HepG2 (cell line): Measurements from ENCODE around the gene DNAJC9. TPM values are rescaled to one million over a fixed set of nuclear protein-coding genes. Genes with fewer than 3 reads are reported as not detected.

Source experiments
- ATAC-seq: fragments of 200-7000 bp; cut with Tn5 transposase; 3 replicates; pipeline ENCODE4 v1.9.1; 2020; ENCODE audit warnings: mild to moderate bottlenecking, moderate library complexity
- Bru-seq: library from RNA; stranded (reverse); fragments of 400-500 nt; gene quantifications from one replicate; lab custom pipeline; 2021; lab: Mats Ljungman, UMichigan
- BruChase-seq, 2 experiments: library from RNA; stranded (reverse); fragments of 400-500 nt; gene quantifications; one replicate each; lab custom pipeline; 2021; lab: Mats Ljungman, UMichigan
- BruUV-seq: library from RNA; stranded (reverse); fragments of 400-500 nt; replicated peaks from 2 replicates; lab custom pipeline; 2021; lab: Mats Ljungman, UMichigan
- CTCF ChIA-PET: fragments of 300-600 bp; formaldehyde crosslinking; extraction: SDS; loops from one replicate; lab custom pipeline; 2021; ENCODE audit warnings: low total read pairs, inconsistent platforms, low intra/inter-chr PET ratio; lab: Yijun Ruan, JAX
- POLR2A ChIA-PET: fragments of 350-600 bp; sonication (Branson Sonifier 250); formaldehyde crosslinking; loops from one replicate; lab custom pipeline; 2020; ENCODE audit warnings: antibody characterized with exemption, inconsistent platforms; lab: Yijun Ruan, JAX
- DNase-seq: peaks from one replicate; pipeline ENCODE4 v3.0.0-alpha.2; 2015; ENCODE audit warnings: low spot score
- FAIRE-seq: peaks from 3 replicates; lab custom pipeline; 2011; peaks lifted over from hg19 to GRCh38; lab: Jason Lieb, UNC
- H2AFZ ChIP-seq: one replicate; pipeline ENCODE4 v1.6.1; 2011; ENCODE audit warnings: low read length, inconsistent platforms
- H3K27ac ChIP-seq: fragments of 300-600 bp; 3 replicates; pipeline ENCODE4 v1.8.0; 2011; ENCODE audit warnings: mixed run types, mild to moderate bottlenecking, mixed read lengths, low read length, inconsistent platforms; ENCODE audit not compliant: insufficient read depth; ENCODE audit errors: extremely low read length
- H3K27me3 ChIP-seq, 2 experiments: fragments of 200-600 bp in 1 of 2; 2 replicates in 1 of 2; 3 replicates in 1 of 2; pipeline versions ENCODE4 v1.6.0 to v1.8.0; 2011; ENCODE audit warnings: low read length in 2 of 2, mild to moderate bottlenecking in 2 of 2, moderate library complexity in 2 of 2, inconsistent platforms in 1 of 2; ENCODE audit not compliant: insufficient read depth in 2 of 2, control insufficient read depth in 1 of 2
- H3K36me3 ChIP-seq, 2 experiments: fragments of 200-600 bp in 1 of 2; replicated peaks in 1 of 2; 2 replicates in 1 of 2; 3 replicates in 1 of 2; pipeline versions ENCODE4 v1.5.1 to v1.8.0; 2011; ENCODE audit warnings: low read length in 2 of 2, inconsistent platforms in 1 of 2; ENCODE audit not compliant: insufficient read depth in 2 of 2, control insufficient read depth in 1 of 2
- H3K4me1 ChIP-seq: 2 replicates; pipeline ENCODE4 v1.5.1; 2012; ENCODE audit warnings: low read length, inconsistent platforms; ENCODE audit not compliant: insufficient read depth
- H3K4me2 ChIP-seq: 2 replicates; pipeline ENCODE4 v1.6.0; 2011; ENCODE audit warnings: low read depth, low read length, inconsistent platforms
- H3K4me3 ChIP-seq, 3 experiments: fragments of 200-600 bp in 1 of 3; sonication (generic), shearing (Covaris generic) in 1 of 3; replicated peaks in 1 of 3; 2 replicates each; pipeline ENCODE4 v1.5.1; 2011 to 2016; ENCODE audit warnings: low read length in 3 of 3, inconsistent platforms in 2 of 3, low read depth in 2 of 3, mild to moderate bottlenecking in 2 of 3, control low read depth in 1 of 3, mixed read lengths in 1 of 3; ENCODE audit not compliant: insufficient read depth in 1 of 3
- H3K79me2 ChIP-seq: one replicate; pipeline ENCODE4 v1.6.1; 2011; ENCODE audit warnings: low read length, inconsistent platforms; ENCODE audit not compliant: insufficient read depth
- H3K9ac ChIP-seq: 2 replicates; pipeline ENCODE4 v1.6.0; 2011; ENCODE audit warnings: mild to moderate bottlenecking, low read depth, low read length, inconsistent platforms; ENCODE audit not compliant: insufficient read depth
- H3K9me3 ChIP-seq: 2 replicates; pipeline ENCODE4 v1.5.1; 2012; ENCODE audit warnings: mild to moderate bottlenecking, low read length
- H4K20me1 ChIP-seq: 2 replicates; pipeline ENCODE4 v1.6.0; 2011; ENCODE audit warnings: inconsistent platforms, mild to moderate bottlenecking, low read length, moderate library complexity; ENCODE audit not compliant: insufficient read depth
- JARID2 ChIP-seq: sonication (generic); formaldehyde crosslinking; IDR thresholded peaks from 2 replicates; pipeline ENCODE4 v1.8.1; 2023; ENCODE audit warnings: missing genetic modification reagents, inconsistent platforms; ENCODE audit not compliant: insufficient replicate concordance
- YEATS2 ChIP-seq: sonication (generic); formaldehyde crosslinking; IDR thresholded peaks from 2 replicates; pipeline ENCODE4 v1.4.0; 2020; ENCODE audit warnings: missing genetic modification reagents, borderline replicate concordance
- ZBTB38 ChIP-seq: sonication (generic); formaldehyde crosslinking; IDR thresholded peaks from 2 replicates; pipeline ENCODE4 v1.5.1; 2020; ENCODE audit warnings: mild to moderate bottlenecking, missing genetic modification reagents
- ZFP41 ChIP-seq: sonication (generic); formaldehyde crosslinking; IDR thresholded peaks from 2 replicates; pipeline ENCODE4 v1.4.0; 2020; ENCODE audit warnings: mild to moderate bottlenecking, missing genetic modification reagents, borderline replicate concordance
- ZFP82 ChIP-seq: sonication (generic); formaldehyde crosslinking; IDR thresholded peaks from 2 replicates; pipeline ENCODE4 v1.5.1; 2020; ENCODE audit warnings: mild to moderate bottlenecking, missing genetic modification reagents, borderline replicate concordance
- ZNF350 ChIP-seq: sonication (generic); formaldehyde crosslinking; IDR thresholded peaks from 2 replicates; pipeline ENCODE4 v1.4.0; 2020; ENCODE audit warnings: mild to moderate bottlenecking, low read depth, missing genetic modification reagents, borderline replicate concordance
- WGBS: methylation state at CpG from one replicate; pipeline ENCODE4 v1.1.6; 2017; ENCODE audit warnings: low lambda C conversion rate; 5-methylcytosine and 5-hydroxymethylcytosine counted together
- in situ Hi-C: cut with HindIII; loops from 2 replicates; pipeline ENCODE4 v1.10.0; 2017; ENCODE audit warnings: low pct_unique_long_range_greater_than_20kb; ENCODE audit not compliant: extremely low pct_ligation_motif_present
- intact Hi-C: fragments of 100-400 bp; cut with micrococcal nuclease; formaldehyde crosslinking; loops from one replicate; pipeline ENCODE4 v1.10.0; 2022; ENCODE audit not compliant: unreplicated experiment
- long read RNA-seq, 2 experiments: library from RNA in 1 of 2; library from polyadenylated mRNA in 1 of 2; stranded (forward) in 1 of 2; unstranded in 1 of 2; transcript quantifications; one replicate each; pipeline ENCODE4 v2.0.0, GENCODE V29; 2019 to 2022
- polyA minus RNA-seq, 3 experiments: library from RNA; depleted of rRNA, polyadenylated mRNA; stranded (reverse); fragments of >200 nt; gene quantifications; 2 replicates each; pipeline ENCODE4 v1.2.3, GENCODE V29; 2011; ENCODE audit warnings: low replicate concordance in 1 of 3
- polyA plus RNA-seq, 8 experiments: library from polyadenylated mRNA; depleted of rRNA in 3 of 8; stranded (reverse) in 7 of 8; unstranded in 1 of 8; fragments of >200 nt; fragmentation: Illumina TruSeq in 4 of 8; extraction: Trizol in 4 of 8; gene quantifications; 2 replicates each; pipeline versions ENCODE4 v1.2.1 to v1.2.3, GENCODE V29; 2011 to 2016; ENCODE audit warnings: low read depth in 4 of 8, missing spikeins in 1 of 8, mixed read lengths in 1 of 8; ENCODE audit not compliant: insufficient read depth in 1 of 8
- total RNA-seq, 5 experiments: library from RNA; depleted of rRNA; stranded (reverse); fragments of >200 nt; fragmentation: Illumina TruSeq; extraction: Trizol; gene quantifications; 2 replicates each; pipeline ENCODE4 v1.2.3, GENCODE V29; 2016; ENCODE audit warnings: low read depth in 1 of 5
- TF ChIP-seq, protein P1 (sequence below): sonication (generic); formaldehyde crosslinking; IDR thresholded peaks from 2 replicates; pipeline ENCODE4; 2020; ENCODE audit warnings: missing genetic modification reagents, mild to moderate bottlenecking, borderline replicate concordance

Gene DNAJC9, protein sequence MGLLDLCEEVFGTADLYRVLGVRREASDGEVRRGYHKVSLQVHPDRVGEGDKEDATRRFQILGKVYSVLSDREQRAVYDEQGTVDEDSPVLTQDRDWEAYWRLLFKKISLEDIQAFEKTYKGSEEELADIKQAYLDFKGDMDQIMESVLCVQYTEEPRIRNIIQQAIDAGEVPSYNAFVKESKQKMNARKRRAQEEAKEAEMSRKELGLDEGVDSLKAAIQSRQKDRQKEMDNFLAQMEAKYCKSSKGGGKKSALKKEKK
- 60.3 and 76.9 TPM in 2 replicates for total RNA-seq (2016; rRNA removed; fragmentation: Illumina TruSeq; extraction: Trizol)
- 13.2 TPM in 2 replicates for total RNA-seq (2016; cell fraction: cytosol; rRNA removed; fragmentation: Illumina TruSeq; extraction: Trizol; ENCODE audit: low read depth)
- 60.9 and 80.0 TPM in 2 replicates for total RNA-seq (2016; cell fraction: insoluble cytoplasmic fraction; rRNA removed; fragmentation: Illumina TruSeq; extraction: Trizol)
- total RNA-seq (2016; cell fraction: membrane; rRNA removed; fragmentation: Illumina TruSeq; extraction: Trizol): 32.4 and 33.9 TPM in 2 replicates
- 36.9 and 43.2 TPM in 2 replicates for total RNA-seq (2016; cell fraction: nucleus; rRNA removed; fragmentation: Illumina TruSeq; extraction: Trizol)
- 13.4 and 15.9 TPM in 2 replicates for polyA plus RNA-seq (2011; rRNA removed)
- 11.3 and 11.9 TPM in 2 replicates for polyA plus RNA-seq (2011; cell fraction: cytosol; rRNA removed)
- polyA plus RNA-seq (2011; cell fraction: nucleus; rRNA removed): 35.4 and 37.6 TPM in 2 replicates
- 13.4 and 16.3 TPM in 2 replicates for polyA plus RNA-seq (2012)
- 9.4 and 10.9 TPM in 2 replicates for polyA plus RNA-seq (2016; cell fraction: cytosol; fragmentation: Illumina TruSeq; extraction: Trizol; ENCODE audit: low read depth)
- polyA plus RNA-seq (2016; cell fraction: insoluble cytoplasmic fraction; fragmentation: Illumina TruSeq; extraction: Trizol; ENCODE audit: low read depth): 60.5 and 63.2 TPM in 2 replicates
- 19.3 and 19.6 TPM in 2 replicates for polyA plus RNA-seq (2016; cell fraction: membrane; fragmentation: Illumina TruSeq; extraction: Trizol; ENCODE audit: low read depth)
- 59.2 and 60.2 TPM in 2 replicates for polyA plus RNA-seq (2016; cell fraction: nucleus; fragmentation: Illumina TruSeq; extraction: Trizol; ENCODE audit: insufficient read depth, low read depth)
- 17.9 and 39.2 TPM in 2 replicates for polyA minus RNA-seq (2011; rRNA and poly(A)+ RNA removed; ENCODE audit: low replicate concordance)
- polyA minus RNA-seq (2011; cell fraction: cytosol; rRNA and poly(A)+ RNA removed): 6.5 and 8.3 TPM in 2 replicates
- polyA minus RNA-seq (2011; cell fraction: nucleus; rRNA and poly(A)+ RNA removed): 35.7 and 36.1 TPM in 2 replicates
- Bru-seq, nascent RNA: percentile 91 among the genes with signal in this experiment
- BruChase-seq, experiment 1, labeled RNA remaining after a 6-hour chase: percentile 98 among the genes with signal in this experiment
- BruChase-seq, experiment 2, labeled RNA remaining after a 2-hour chase: percentile 96 among the genes with signal in this experiment
- long read RNA-seq, experiment 1, transcript DNAJC9-201 (5 exons, 3,032 nt): major isoform, 115 of 134 reads
- long read RNA-seq, experiment 1, partial matches to known transcripts: 12 of 134 reads
- long read RNA-seq, experiment 1, other reads (novel, unspliced or antisense): 7 of 134 reads
- long read RNA-seq, experiment 2, transcript DNAJC9-201 (5 exons, 3,032 nt): major isoform, 30 of 122 reads
- long read RNA-seq, experiment 2, partial matches to known transcripts: 11 of 122 reads
- long read RNA-seq, experiment 2, other reads (novel, unspliced or antisense): 81 of 122 reads

DNA sequence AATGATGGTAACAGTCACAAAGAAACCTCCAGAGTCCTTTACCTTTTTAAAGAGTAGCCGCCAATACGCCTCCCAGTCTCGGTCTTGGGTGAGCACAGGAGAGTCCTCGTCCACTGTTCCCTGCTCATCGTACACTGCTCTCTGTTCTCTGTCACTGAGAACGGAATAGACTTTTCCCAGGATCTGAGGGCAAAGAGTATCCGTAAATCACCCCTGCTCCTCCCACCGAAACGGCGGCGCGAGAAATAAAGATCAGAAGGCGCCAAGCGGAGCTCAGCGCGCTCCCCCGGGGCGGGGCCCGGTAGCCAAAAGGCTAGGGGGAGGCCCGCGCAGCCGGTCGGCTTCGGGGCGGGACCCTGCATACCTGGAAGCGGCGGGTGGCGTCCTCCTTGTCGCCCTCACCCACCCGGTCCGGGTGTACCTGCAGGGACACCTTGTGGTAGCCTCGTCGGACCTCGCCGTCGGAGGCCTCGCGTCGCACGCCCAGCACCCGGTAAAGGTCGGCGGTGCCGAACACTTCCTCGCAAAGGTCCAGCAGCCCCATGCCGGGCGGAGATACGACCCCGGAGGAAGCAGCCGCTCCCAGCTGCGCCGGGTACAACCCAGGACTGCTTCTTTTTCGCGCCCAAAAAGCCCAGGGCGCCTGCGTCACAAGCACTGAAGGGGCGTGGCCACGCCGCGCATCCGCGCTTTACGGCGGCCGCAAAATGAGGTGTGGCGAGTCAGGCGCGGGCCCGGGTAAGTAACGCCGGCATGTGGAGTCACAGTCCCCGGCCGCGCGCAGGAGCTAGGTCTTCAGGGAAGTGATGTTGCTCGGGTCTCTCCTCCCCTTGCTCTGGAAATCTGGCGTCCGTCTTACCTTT lies at the start of gene DNAJC9:
Gene DNAJC9 (minus strand): TSS at position 610 of the 863 bp plus-strand sequence. CDS start 66 bp downstream, at position 544.
- Histone ChIP-seq H3K79me2 (peaks cover 48% of the 10 kb centered on the region), H3K4me3 (peak within 1 kb of the TSS; percentile 64 to 97 (median 79)), H3K27me3 (no peaks in the 10 kb centered on the region; a peak in 1 of 5 replicates), H3K36me3 (peaks cover 4 to 35% of the 10 kb centered on the region in 2 experiments), H3K4me2 (peak within 1 kb of the TSS; percentile 79), H4K20me1 (no peaks in the 10 kb centered on the region), H3K9me3 (no peaks in the 10 kb centered on the region), H2AFZ (no peak within 1 kb of the TSS), H3K9ac (peak within 1 kb of the TSS; percentile 81), H3K27ac (peak within 1 kb of the TSS; percentile 94), H3K4me1 (peaks cover 50% of the 10 kb centered on the region)
- 2% methylated on average over 23 of the region's 78 CpGs for WGBS
- DNase-seq: peak; percentile 87
- peak; percentile 90 for ATAC-seq
- FAIRE-seq: no peak
- BruUV-seq: no TSS peak
- POLR2A ChIA-PET: interaction anchor here (0.7 to 2.6 kb wide), 12 partner anchors 10 to 892 kb away, joined by 3 to 20 read pairs (median 4); partner anchors contain the start of genes ANXA7, CFAP70, DNAJB12 and ECD
- intact Hi-C loops (loop anchor here (2.0 kb wide), 1 partner anchor 78 kb away; the partner anchor contains the start of genes ECD and FAM149B1), in situ Hi-C loops (no loop called here)
- CTCF ChIA-PET: no interaction called here
- TF ChIP-seq YEATS2 (CRISPR knock-in tag): peak; percentile 94
- TF ChIP-seq ZNF350 (CRISPR knock-in tag): peak; percentile 99
- TF ChIP-seq JARID2 (CRISPR knock-in tag): no peak
- 0 out of 2 replicates have a peak, but pooled peaks have one; percentile 68 for TF ChIP-seq ZFP41 (CRISPR knock-in tag)
- no peak for TF ChIP-seq ZFP82 (CRISPR knock-in tag)
- TF ChIP-seq ZBTB38 (CRISPR knock-in tag): peak; percentile 84
- TF ChIP-seq, protein P1, sequence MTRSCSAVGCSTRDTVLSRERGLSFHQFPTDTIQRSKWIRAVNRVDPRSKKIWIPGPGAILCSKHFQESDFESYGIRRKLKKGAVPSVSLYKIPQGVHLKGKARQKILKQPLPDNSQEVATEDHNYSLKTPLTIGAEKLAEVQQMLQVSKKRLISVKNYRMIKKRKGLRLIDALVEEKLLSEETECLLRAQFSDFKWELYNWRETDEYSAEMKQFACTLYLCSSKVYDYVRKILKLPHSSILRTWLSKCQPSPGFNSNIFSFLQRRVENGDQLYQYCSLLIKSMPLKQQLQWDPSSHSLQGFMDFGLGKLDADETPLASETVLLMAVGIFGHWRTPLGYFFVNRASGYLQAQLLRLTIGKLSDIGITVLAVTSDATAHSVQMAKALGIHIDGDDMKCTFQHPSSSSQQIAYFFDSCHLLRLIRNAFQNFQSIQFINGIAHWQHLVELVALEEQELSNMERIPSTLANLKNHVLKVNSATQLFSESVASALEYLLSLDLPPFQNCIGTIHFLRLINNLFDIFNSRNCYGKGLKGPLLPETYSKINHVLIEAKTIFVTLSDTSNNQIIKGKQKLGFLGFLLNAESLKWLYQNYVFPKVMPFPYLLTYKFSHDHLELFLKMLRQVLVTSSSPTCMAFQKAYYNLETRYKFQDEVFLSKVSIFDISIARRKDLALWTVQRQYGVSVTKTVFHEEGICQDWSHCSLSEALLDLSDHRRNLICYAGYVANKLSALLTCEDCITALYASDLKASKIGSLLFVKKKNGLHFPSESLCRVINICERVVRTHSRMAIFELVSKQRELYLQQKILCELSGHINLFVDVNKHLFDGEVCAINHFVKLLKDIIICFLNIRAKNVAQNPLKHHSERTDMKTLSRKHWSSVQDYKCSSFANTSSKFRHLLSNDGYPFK (CRISPR knock-in tag): peak; percentile 92
